GM19240 (cell line): ENCODE data around the gene FBXW9.
"Not testable (repeated sequence)": the region's sequence is repeated elsewhere in the genome, so short reads cannot be mapped to it uniquely, and the experiment has no call there.

Experiments used
- DNase-seq: peaks from one replicate; pipeline ENCODE4 v3.0.0; 2011; ENCODE audit warnings: low spot score; ENCODE audit not compliant: insufficient read length

Gene FBXW9

GRCh38 chr19:12696366-12697335 is at the start of gene FBXW9:
TSS of gene FBXW9 (minus strand) at chr19:12696631. CDS start at chr19:12696581, 50 bp downstream.
- DNase-seq, result peak; percentile 99

- DNase-seq, result no peak
Observed at GRCh38 chr19:12745166-12745897, 48.9 kb upstream of the FBXW9 start.

- DNase-seq, result no peak
Observed at GRCh38 chr19:12737835-12738351, 41.5 kb upstream of the FBXW9 start.

DNA sequence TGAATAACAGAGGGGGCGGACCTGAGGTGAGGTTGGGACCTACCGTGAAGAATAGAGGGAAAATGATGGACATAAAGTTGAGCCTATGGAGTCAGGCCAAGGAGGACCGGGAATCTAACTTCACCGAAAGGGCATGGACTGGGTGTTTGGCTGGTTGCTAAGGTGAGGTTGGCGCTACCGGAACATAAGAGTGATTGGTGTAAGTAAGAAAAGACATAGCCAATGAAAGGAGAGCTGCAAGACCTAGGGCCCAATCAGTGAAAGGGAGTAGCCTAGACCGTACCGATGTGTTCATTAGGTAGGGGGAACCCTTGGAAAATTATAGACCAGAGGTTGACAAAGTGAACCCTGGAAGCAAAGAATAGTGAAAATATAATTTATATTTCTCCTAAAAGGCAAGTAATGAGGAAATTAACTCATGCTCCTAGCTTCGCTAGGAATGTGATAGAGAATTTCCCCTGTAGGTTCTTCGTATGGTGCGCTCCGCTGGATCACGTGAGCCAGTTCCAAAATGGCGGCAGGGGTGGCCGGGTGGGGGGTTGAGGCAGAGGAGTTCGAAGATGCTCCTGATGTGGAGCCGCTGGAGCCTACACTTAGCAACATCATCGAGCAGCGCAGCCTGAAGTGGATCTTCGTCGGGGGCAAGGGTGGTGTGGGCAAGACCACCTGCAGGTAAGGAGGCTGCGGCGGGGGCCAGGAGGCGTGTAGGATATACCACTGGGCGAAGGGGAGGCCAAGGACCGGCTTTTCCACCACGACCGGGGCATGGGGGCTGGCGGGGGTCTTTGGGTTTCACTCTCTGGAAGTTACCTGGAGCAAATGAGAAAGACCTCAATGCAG is 40.8 kb upstream of the FBXW9 start, which contains the start of gene GET3:
Gene GET3 (plus strand): TSS at position 503 of the 840 bp plus-strand sequence. CDS start 9 bp downstream, at position 512.
- peak; percentile 98 for DNase-seq

DNA sequence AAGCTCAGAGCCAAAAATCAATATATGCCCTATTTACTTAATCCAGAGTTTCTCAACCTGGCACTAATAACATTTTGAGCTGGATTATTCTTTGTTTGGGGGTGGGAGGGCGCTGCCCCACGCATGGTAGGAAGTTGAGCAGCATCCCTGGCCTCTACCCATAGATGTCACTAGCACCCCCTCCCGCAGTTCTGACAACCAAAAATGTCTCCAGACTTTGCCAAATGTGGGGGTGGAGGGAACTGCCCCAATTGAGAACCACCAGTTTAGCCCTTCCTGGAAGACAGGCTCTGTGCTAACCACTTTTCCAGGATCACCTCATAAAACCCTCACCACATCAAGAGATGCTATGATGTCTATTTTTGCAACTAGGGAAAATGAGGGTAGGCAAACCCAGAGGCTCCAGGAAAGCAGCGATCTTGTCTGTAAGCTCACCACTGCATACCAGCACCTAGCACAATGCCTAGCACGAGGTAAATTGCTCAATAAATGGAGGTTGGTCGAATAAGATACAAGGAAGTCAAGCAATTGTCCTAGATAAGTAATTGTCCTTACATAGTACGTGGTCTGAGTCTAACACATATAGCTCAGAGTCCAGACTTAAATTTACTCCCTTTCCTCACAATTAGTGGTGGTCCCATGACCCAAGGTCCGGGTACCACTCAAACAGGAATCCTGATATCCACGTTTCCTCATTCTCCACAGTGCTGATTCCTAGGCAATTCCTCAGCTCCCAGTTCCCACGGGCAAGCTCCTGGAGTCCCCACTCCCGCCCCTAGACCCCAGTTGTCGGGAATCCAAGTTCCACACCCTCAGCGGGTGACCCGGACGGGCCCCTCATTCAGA is 37.2 kb upstream of the FBXW9 start:
- DNase-seq, result peak; percentile 77

DNA sequence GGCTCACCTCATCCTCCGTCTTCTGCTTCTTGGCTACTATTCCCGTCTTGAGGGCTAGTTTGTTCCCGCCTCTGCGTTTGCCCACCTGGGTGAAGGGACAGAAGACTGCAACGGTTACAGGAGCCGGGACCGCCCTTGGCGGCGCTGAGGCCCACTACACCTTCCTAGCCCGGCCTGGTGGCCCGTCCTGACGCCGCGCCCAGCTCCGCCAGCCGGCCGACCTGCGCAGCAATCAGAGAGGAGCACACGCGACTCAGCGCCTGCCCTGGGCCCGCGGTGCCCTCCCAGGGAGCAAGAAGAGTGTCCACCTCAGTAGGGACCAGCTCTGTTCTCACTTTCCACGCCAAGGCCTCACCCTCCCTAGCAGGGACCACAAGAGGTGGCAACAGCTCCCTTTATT is 34.9 kb upstream of the FBXW9 start:
- DNase-seq, result no peak

GRCh38 chr19:12730064-12730463 is 33.6 kb upstream of the FBXW9 start:
- no peak for DNase-seq

DNA sequence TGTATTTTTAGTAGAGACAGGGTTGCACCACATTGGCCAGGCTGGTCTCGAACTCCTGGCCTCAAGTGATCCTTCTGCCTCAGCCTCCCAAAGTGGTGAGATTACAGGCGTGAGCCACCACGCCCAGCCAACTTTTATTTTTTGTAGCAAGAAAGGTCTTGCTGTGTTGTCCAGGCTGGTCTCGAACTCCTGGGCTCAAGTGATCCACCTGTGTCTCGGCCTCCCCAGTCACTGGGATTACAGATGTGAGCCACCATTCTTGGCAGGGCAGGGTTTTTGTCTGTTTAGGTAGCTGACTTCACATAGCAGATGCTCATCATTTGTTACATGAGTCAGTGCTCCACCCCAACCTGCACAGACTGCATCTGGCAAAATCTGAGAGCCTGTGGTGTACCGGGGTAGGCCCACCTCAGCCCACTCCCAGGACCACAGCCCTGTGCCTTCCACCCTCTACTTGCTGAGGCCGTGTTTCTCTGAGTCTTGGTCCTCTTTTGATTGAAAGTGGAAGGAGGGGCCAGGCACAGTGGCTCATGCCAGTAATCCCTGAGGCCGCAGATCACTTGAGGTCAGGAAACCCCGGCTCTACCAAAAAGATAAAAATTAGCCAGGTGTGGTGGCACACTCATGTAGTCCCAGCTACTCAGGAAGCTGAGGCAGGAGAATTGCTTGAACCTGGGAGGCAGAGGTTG is 31.5 kb upstream of the FBXW9 start:
- DNase-seq, result no peak

- no peak for DNase-seq
Observed at GRCh38 chr19:12726988-12727316, 30.5 kb upstream of the FBXW9 start.

- not testable (repeated sequence) for DNase-seq
Observed at GRCh38 chr19:12725612-12726011, 29.2 kb upstream of the FBXW9 start.

DNA sequence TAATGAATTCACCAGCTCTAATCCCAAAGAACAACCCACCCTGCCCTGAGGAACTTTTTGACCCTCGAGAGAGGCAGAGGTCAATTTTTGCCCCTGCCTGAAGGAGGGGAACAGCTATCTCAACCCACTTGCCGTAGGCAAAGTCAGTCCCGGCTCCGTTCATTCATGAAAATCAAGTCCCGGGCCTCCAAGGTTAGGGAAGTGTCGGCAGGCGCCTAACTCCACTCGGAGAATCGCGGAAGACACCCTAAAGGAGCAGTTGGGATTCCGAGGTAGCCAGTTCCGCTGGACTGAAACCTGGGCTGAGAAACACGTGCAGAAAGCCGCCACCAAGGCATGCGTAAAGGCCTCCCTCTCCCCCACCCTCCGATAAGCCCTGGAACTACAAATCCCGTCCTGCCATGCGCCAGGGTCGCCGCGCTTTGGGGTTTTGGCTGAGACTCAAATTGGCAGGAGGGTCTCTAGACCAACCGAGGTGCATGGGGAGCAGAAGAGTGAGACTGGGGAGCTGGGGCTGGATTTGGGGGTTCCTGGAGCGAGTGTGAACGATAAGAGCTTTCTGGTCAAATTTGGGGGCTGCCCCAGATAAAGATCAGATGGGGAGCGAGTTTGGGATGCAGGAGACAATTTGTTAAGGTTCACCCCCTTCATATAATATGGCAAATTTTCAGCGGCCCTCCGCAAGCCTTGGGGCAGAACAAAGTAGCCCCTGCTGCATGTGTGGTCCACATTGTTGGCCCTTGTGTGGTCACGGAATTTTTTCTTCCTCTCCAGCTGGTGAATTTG is 27.4 kb upstream of the FBXW9 start, which contains the start of gene TNPO2:
Gene TNPO2 (minus strand): TSS at position 292 of the 786 bp plus-strand sequence. CDS start 2,955 bp downstream, outside the sequence.
- peak; percentile 91 for DNase-seq

GRCh38 chr19:12723381-12723640 is 26.9 kb upstream of the FBXW9 start:
- DNase-seq, result no peak

DNA sequence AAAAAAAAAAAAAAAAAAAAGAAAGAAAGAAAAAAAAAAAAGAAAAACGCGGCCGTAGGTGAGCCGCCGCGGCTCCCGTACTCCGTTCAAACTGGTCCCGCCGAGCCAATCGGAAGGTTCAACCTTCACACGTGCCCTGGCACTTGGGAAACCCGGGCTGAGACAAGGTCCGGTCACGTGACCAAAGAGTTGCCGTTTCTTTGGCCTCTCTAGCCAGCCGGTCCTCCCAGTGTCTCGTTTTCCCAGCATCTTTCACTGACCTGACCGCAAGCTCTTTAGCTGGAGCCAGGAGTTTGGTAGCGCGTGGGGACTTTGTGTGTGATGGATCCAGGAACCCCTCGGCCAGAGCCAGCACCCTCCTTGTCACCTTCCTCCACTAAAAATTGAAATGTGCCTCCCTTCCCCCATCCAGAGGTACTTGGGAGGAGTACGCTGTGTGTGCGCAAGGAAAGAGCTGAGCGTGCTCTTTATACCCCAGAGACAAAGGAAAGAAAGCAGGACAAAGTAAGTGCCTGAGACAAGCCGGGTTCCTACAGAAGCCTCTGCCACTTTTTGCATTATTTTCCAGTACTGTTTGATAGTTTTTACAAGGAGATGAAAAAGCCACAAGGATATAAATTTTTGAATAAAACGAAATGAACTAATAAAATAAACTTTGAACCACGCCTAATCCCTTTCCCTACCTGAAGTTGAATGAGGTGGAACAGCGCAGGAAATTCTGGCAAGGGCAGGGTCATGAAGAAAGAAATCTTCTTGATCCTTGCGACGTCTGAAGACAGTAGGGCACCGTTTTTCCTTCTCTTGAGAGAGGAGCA is 26.3 kb upstream of the FBXW9 start:
- DNase-seq, result peak; percentile 99

DNA sequence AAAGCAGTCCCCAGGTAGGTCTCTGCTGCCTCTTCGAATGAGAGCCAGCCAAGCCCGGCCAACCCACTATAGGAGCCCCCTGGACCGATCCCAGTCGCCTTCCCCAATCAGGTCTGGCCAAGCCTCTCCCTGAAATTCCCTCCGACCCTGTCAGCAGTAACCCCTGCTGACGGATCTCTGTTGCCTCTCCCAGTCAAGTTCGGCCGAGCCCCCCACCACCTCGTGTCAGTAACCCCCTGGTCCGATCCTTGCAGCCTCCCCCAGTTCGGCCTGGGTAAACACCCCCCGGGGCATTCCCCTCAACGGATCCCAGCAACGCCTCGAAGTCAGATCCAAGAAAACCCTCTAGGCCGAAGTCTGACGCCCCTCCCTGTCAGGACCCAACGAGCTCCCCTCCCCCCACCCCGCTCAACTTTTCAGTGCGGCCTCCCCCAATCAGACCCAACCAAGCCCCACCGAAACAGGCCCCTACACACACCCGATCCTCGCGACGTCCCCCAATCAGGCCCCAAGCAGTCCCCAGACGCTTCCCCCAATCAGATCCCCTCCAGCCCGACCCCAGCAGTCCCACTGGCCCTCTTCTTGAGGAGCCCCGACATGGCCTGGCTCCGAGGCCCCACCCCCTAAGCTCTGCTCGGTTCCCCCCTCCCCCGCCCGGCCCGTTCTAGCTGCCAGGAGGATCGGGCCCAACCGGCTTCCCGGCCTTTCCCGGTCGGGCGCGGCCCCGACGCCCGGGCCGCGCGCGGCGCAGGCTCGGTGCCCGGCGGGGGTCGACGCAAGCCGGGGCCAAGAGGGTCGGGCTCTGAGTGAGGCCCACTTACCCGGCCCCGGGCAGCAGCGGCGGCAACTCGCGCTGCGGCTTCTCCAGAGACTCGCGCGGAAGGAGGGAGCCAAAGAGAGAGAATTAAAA is 25.5 kb upstream of the FBXW9 start:
- peak; percentile 52 for DNase-seq

DNA sequence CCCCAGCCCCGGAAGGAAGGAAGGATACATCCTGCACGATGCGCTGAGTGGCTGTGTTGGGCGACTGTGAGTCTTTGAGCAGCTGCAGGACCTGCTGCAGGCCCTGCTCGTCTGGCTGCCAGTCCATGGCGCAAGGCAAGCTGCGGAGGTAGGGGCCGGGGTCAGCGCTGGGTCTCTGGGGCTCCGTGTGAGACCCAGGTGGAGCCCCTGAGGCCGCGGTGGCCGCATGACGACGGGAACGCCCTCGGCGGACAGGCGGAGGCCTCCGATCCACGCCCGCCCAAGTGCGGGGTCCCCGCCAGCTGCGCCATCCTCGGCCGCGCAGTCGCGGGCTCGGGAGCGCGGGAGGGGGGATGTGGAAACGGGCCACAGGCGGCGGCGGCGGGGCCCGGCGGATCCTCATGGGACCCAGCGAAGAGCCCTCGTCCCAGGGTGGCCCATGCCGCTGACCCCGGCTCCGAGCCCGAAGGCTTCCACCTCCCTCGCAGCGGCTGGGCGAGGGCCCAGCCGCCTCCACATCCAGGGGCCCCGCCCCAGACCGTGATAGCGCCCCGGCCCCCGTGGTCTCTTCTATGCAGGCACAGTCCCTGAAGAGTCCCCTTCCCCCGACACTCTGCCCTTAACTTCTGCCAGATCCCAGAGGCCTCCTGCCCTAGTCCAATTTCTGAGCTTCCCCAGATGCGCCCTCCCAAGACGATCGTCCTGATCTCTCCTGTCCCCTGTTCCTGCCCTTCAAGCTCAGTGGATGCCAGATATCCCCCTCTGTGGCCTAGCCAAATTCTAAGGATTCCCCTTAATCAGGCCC is 24.6 kb upstream of the FBXW9 start:
- no peak for DNase-seq

- no peak for DNase-seq
Observed at GRCh38 chr19:12720296-12720695, 23.9 kb upstream of the FBXW9 start.
